ENCODE results near the gene REXO1. TPM values are rescaled to one million over a fixed set of nuclear protein-coding genes. Genes with fewer than 3 reads are reported as not detected.
"Not testable (repeated sequence)": the region's sequence is repeated elsewhere in the genome, so short reads cannot be mapped to it uniquely, and the experiment has no call there.

The REXO1 gene
- total RNA-seq = 10 to 100 TPM; 41.4 to 46.5 TPM

GRCh38 chr19:1848399-1849131 is at the start of gene REXO1:
REXO1 (minus strand) TSS chr19:1848483; CDS start chr19:1848358, 125 bp downstream.
- Mint-ChIP-seq H3K27ac (peak within 1 kb of the TSS; percentile 96), H3K27me3 (ENCODE audit: low read depth) (no peaks in the 10 kb centered on the region), H3K4me1 (ENCODE audit: low read depth) (peaks cover 63% of the 10 kb centered on the region), H3K4me3 (peak within 1 kb of the TSS; percentile 88 to 93), H3K9me3 (no peaks in the 10 kb centered on the region), H3K36me3 (ENCODE audit: insufficient read depth in 2 of 2) (peaks cover 0 to 5% of the 10 kb centered on the region in 2 donors)
- ATAC-seq (replicated peaks in 1 of 2) (peak; percentile 78 to 81), DNase-seq (peak; percentile 96 to 98)

- H3K9me3 Mint-ChIP-seq = no peaks in the 10 kb centered on the region
- no peak for DNase-seq
- no peaks in the 10 kb centered on the region for H3K36me3 Mint-ChIP-seq (ENCODE audit: insufficient read depth in 2 of 2)
- peak overlapping the region; percentile 92 to 94 for H3K4me3 Mint-ChIP-seq
- peak overlapping the region; percentile 68 for H3K27ac Mint-ChIP-seq
- H3K4me1 Mint-ChIP-seq (ENCODE audit: low read depth) = peaks cover 47% of the 10 kb centered on the region
- no peak for ATAC-seq (replicated peaks in 1 of 2)
- no peaks in the 10 kb centered on the region for H3K27me3 Mint-ChIP-seq (ENCODE audit: low read depth)
These were observed 48.2 kb upstream of the REXO1 start for GRCh38 chr19:1896508-1896907.

- Mint-ChIP-seq H3K9me3 (no peaks in the 10 kb centered on the region), H3K27ac (no peak overlapping the region), H3K36me3 (ENCODE audit: insufficient read depth in 2 of 2) (no peaks in the 10 kb centered on the region), H3K4me3 (peak overlapping the region; percentile 9 to 64), H3K27me3 (ENCODE audit: low read depth) (no peaks in the 10 kb centered on the region), H3K4me1 (ENCODE audit: low read depth) (peaks cover 47% of the 10 kb centered on the region)
- ATAC-seq (replicated peaks in 1 of 2) (no peak), DNase-seq (no peak)
These were observed 45.5 kb upstream of the REXO1 start for GRCh38 chr19:1893791-1894190.

DNA sequence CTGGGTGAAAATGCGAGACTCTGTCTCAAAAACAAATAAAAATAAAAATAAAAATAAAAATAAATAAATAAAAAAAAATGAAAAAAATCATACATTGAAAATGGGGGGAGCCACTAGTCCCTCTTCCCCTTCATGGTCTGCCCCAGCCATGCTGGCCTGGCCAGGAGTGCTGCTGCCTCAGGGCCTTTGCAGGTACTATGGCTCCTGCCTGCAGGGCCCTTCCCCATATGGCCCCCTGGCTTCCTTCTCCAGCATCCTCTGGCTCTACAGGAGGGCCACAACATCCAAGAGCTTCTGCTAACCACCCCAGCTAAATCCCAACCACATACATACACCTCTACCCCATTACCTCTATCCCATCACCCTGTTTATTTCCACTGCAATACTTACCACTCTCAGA is 41.6 kb upstream of the REXO1 start:
- no peak for DNase-seq
- Mint-ChIP-seq H3K27me3 (ENCODE audit: low read depth) (no peaks in the 10 kb centered on the region), H3K27ac (no peak overlapping the region), H3K4me1 (ENCODE audit: low read depth) (peaks cover 20% of the 10 kb centered on the region), H3K4me3 (no peak overlapping the region), H3K9me3 (no peaks in the 10 kb centered on the region), H3K36me3 (ENCODE audit: insufficient read depth in 2 of 2) (no peaks in the 10 kb centered on the region)
- ATAC-seq (replicated peaks in 1 of 2) = no peak

DNA sequence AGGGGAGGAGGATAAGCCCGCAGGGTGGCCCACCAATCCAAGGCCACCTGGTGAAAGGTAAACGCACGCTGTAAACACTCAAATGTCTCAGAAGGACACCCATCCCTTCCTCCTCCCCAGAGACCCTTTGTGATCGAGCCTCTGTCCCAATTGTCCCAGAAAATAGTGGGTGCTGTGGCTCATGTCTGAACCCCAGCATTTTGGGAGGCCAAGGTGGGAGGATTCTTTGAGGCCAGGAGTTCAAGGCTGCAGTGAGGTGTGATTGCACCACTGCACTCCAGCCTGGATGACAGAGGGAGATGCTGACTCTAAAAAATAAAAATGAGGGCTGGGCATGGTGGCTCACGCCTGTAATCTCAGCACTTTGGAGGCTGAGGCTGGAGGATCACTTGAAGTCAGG is 40.1 kb upstream of the REXO1 start:
- no peaks in the 10 kb centered on the region for H3K9me3 Mint-ChIP-seq
- no peak overlapping the region for H3K27ac Mint-ChIP-seq
- no peak overlapping the region for H3K4me3 Mint-ChIP-seq
- DNase-seq (no peak), ATAC-seq (replicated peaks in 1 of 2) (no peak)
- H3K4me1 Mint-ChIP-seq (ENCODE audit: low read depth) = peaks cover 18% of the 10 kb centered on the region
- H3K27me3 Mint-ChIP-seq (ENCODE audit: low read depth) = no peaks in the 10 kb centered on the region
- H3K36me3 Mint-ChIP-seq (ENCODE audit: insufficient read depth in 2 of 2) = peaks cover 5 to 11% of the 10 kb centered on the region in 2 donors

DNA sequence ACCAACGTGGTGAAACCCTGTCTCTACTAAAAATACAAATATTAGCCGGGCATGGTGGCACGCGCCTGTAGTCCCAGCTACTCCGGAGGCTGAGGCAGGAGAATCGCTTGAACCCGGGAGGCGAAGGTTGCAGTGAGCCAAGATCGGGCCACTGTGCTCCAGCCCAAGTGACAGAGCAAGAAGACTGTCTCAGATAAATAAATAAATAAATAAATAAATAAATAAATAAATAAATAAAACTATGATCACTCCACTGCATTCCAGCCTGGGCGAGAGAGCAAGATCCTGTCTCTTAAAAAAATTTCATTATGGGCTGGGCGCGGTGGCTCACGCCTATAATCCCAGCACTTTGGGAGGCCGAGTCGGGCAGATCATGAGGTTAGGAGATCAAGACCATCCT is 38.1 kb upstream of the REXO1 start:
- peaks cover 33% of the 10 kb centered on the region for H3K4me1 Mint-ChIP-seq (ENCODE audit: low read depth)
- H3K4me3 Mint-ChIP-seq; ATAC-seq (replicated peaks in 1 of 2); H3K9me3 Mint-ChIP-seq; DNase-seq; H3K27me3 Mint-ChIP-seq (ENCODE audit: low read depth); H3K27ac Mint-ChIP-seq: not testable (repeated sequence)
- peaks cover 5 to 15% of the 10 kb centered on the region in 2 donors for H3K36me3 Mint-ChIP-seq (ENCODE audit: insufficient read depth in 2 of 2)

DNA sequence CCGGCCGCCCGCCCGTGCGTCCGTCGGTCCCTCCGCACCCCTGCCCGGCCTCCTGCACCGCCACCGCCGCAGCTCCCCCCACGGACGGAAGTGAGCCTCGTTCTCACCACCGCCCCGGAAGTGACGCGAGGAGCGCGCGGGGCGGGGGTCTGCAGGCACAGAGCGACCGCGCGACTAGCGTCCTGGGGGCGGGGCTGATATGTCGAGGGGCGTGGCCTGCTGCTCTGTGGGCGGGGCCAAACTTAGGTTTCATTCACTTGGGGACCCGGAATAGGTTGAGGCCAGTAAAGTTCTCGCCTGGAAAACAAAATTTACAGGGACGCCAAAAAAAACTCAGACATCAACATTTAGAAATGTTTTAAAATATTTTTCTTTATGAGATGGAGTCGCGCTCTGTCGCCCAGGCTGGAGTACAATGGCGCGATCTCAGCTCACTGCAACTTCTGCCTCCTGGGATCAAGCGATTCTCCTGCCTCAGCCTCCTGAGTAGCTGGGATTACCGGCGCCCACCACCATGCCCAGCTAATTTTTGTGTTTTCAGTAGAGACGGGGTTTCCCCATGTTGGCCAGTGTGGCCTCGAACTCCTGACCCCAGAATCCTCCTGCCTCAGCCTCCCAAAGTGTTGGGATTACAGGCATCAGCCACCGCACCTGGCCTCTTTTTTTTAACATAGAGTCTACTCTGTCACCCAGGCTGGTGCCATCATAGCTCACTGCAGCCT is 37.3 kb upstream of the REXO1 start, which contains the start of gene ABHD17A:
Gene ABHD17A (minus strand): TSS at position 99 of the 722 bp plus-strand sequence. CDS start 3,930 bp downstream, outside the sequence.
- H3K9me3 Mint-ChIP-seq; H3K27me3 Mint-ChIP-seq (ENCODE audit: low read depth): not testable (repeated sequence)
- peaks cover 5 to 15% of the 10 kb centered on the region in 2 donors for H3K36me3 Mint-ChIP-seq (ENCODE audit: insufficient read depth in 2 of 2)
- ATAC-seq (replicated peaks in 1 of 2) = peak; percentile 88 to 89
- DNase-seq = peak; percentile 94 to 96
- H3K4me1 Mint-ChIP-seq (ENCODE audit: low read depth) = peaks cover 33% of the 10 kb centered on the region
- peak within 1 kb of the TSS; percentile 96 to 99 for H3K4me3 Mint-ChIP-seq
- H3K27ac Mint-ChIP-seq = peak within 1 kb of the TSS; percentile 90

DNA sequence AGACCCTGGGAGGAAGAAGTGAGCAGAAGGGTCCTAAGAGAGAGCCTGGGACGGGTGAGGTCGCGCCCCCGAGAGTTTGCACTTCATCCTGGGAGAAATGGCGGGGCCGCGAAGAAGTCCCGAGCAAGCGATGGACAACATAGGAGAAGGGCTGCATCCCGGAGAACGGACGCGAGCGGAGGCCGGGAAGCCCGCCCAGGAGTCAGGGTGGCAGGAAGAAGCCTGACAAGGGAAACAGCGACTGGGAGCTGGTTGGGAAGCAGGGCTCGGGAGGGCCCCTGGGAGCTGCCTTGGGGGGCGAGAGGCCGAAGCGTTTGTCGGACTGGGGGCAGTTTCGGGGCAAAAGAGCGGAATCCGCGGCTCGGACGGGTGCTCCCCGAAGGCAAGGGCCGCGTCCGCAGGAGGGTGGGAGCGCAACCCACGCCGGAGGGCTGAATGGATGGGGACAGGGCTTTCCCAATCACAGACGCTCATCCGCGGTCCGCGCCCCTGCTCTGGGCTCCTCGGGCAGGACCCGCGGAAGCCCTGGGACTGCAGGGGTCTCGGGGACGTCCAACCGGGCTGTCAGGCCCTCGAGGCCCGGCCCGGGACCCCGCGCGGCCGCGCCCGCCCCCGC is 36.5 kb upstream of the REXO1 start:
- no peaks in the 10 kb centered on the region for H3K27me3 Mint-ChIP-seq (ENCODE audit: low read depth)
- peak in 1 of 2 donors; percentile 7 for ATAC-seq (replicated peaks in 1 of 2)
- H3K36me3 Mint-ChIP-seq (ENCODE audit: insufficient read depth in 2 of 2) = peaks cover 5 to 15% of the 10 kb centered on the region in 2 donors
- H3K9me3 Mint-ChIP-seq = no peaks in the 10 kb centered on the region
- H3K4me1 Mint-ChIP-seq (ENCODE audit: low read depth) = peaks cover 33% of the 10 kb centered on the region
- peak overlapping the region; percentile 96 to 99 for H3K4me3 Mint-ChIP-seq
- DNase-seq = no peak
- H3K27ac Mint-ChIP-seq = peak overlapping the region; percentile 90

GRCh38 chr19:1884291-1884718 is 36.0 kb upstream of the REXO1 start:
- Mint-ChIP-seq H3K36me3 (ENCODE audit: insufficient read depth in 2 of 2) (peaks cover 5 to 15% of the 10 kb centered on the region in 2 donors), H3K9me3 (no peaks in the 10 kb centered on the region), H3K4me1 (ENCODE audit: low read depth) (peaks cover 33% of the 10 kb centered on the region), H3K4me3 (peak overlapping the region; percentile 96 to 99), H3K27me3 (ENCODE audit: low read depth) (no peaks in the 10 kb centered on the region), H3K27ac (peak overlapping the region; percentile 90)
- ATAC-seq (replicated peaks in 1 of 2) (peak; percentile 6 to 17), DNase-seq (peak; percentile 40 to 43)

DNA sequence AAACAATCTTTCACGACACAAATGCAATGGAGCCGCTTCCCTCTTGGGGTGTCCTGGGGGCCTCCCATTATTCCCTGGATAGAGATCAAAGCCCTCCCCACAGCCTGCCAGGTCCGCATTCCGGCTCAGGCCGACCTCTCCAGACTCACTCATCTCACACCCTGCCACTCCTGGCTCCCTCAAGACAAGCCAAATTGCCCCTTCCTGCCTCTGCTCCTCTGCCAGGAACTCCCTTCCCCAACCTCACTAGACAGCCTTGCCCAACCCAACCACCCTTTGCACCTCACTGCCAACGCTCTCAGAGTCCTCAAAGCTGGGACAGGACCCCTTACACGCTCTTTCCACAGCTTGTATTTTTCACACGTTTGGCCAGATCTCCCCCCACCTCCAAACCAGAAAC is 35.5 kb upstream of the REXO1 start:
- H3K4me3 Mint-ChIP-seq = peak overlapping the region; percentile 96 to 99

DNA sequence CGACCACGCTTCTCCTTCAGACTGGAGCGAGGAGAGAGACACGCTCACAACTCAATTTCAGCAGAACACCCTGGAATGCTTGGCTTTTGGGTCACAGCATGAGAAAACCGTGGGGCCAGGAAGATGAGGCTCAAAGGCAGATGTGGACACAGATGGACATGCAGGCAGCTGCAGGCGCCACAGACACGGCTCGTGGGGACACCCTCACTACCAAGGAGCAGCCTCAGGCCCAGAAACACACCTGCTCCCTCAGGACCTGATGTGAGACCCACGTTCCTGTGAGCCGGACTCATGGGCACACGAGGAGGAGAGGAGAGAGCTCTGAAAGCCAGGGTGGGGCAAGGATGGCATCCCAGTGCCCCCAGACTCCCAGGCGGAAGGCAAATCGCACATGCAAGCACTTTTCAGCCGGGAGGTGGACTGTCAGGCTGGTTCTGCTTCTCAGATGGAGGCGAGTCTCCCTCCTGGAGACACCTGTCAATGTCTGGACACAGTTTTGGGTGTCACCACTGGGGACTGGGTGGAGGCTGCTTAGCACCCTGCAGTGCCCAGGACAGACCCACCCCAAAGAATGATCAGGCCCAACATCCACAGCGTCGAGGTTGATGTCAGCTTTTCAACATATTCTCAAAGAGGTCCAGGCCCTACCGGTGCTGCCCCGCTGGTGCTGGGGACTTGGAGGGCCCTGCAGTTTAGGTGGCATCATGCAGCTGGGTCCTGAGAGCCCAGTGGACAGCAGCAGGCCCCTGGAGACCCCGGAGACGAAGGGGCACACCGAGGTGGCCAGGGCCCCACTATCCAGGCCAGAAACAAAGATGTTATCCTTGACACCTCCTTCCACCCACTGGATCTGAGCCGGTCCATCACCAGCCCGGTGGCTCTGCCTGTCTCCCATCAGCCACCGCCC is 34.8 kb upstream of the REXO1 start:
- DNase-seq (no peak), ATAC-seq (replicated peaks in 1 of 2) (no peak)
- peak overlapping the region; percentile 90 for H3K27ac Mint-ChIP-seq
- peaks cover 5 to 15% of the 10 kb centered on the region in 2 donors for H3K36me3 Mint-ChIP-seq (ENCODE audit: insufficient read depth in 2 of 2)
- H3K4me1 Mint-ChIP-seq (ENCODE audit: low read depth) = peaks cover 33% of the 10 kb centered on the region
- H3K27me3 Mint-ChIP-seq (ENCODE audit: low read depth) = no peaks in the 10 kb centered on the region
- no peaks in the 10 kb centered on the region for H3K9me3 Mint-ChIP-seq
- peak overlapping the region; percentile 96 to 99 for H3K4me3 Mint-ChIP-seq

More for the DNA sequence above, 35.5 kb upstream of the REXO1 start:
- no peaks in the 10 kb centered on the region for H3K27me3 Mint-ChIP-seq (ENCODE audit: low read depth)
- H3K27ac Mint-ChIP-seq = peak overlapping the region; percentile 90
- DNase-seq = no peak
- H3K9me3 Mint-ChIP-seq = no peaks in the 10 kb centered on the region
- H3K4me1 Mint-ChIP-seq (ENCODE audit: low read depth) = peaks cover 33% of the 10 kb centered on the region
- ATAC-seq (replicated peaks in 1 of 2) = peak in 1 of 2 donors; percentile 24
- peaks cover 5 to 15% of the 10 kb centered on the region in 2 donors for H3K36me3 Mint-ChIP-seq (ENCODE audit: insufficient read depth in 2 of 2)

DNA sequence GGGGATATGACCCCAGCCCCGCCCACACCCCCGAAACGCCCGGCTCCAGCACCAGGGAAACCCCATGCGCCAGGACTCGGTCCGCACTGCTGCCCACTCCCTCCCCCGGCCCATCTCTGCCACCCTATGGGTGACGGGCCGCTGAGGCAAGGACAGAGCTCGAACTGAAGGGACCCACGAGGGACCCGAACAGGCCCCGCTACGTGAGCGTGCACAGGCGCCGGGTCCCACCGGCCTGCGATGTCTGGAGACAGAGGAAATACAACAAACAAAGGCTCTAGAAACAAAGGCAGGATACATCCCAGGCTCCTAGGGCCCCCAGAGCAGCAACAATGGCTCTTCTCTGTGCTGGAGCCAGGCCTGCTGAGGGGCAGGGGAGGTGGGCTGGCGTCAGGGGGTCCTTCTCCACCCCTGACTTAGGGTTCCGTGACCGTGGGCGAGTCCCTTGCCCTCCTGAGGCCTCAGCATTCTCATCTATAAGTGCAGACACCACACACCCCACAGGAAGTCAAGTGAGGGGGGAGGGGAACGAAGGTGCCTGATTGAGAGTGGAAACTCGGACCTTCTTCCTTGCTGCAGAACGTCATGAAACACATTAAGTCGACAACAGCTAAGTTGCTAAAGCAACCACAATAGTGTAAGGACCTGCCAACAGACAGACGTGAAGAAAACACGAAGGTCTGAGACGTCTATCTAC is 34.0 kb upstream of the REXO1 start:
- DNase-seq (peak; percentile 72 to 77), ATAC-seq (replicated peaks in 1 of 2) (peak; percentile 60 to 67)
- peaks cover 33% of the 10 kb centered on the region for H3K4me1 Mint-ChIP-seq (ENCODE audit: low read depth)
- peak overlapping the region; percentile 96 to 99 for H3K4me3 Mint-ChIP-seq
- H3K27ac Mint-ChIP-seq = peak overlapping the region; percentile 90
- H3K27me3 Mint-ChIP-seq (ENCODE audit: low read depth) = no peaks in the 10 kb centered on the region
- H3K9me3 Mint-ChIP-seq = no peaks in the 10 kb centered on the region
- H3K36me3 Mint-ChIP-seq (ENCODE audit: insufficient read depth in 2 of 2) = peaks cover 5 to 15% of the 10 kb centered on the region in 2 donors
